Measurements from ENCODE around the gene MAGEA12.
"Not testable (repeated sequence)": the region's sequence is repeated elsewhere in the genome, so short reads cannot be mapped to it uniquely, and the experiment has no call there.

Gene MAGEA12

GRCh38 chrX:152735860-152736511 is 2.4 kb downstream of the MAGEA12 start:
- TF ChIP-seq CTCF (conservative IDR thresholded peaks at IDR 0.05; ENCODE audit: low read depth, low read length) = no peak
- no peak for DNase-seq (ENCODE audit: low read depth)
- H3K4me3 ChIP-seq (ENCODE audit: low read length) = no peak overlapping the region

GRCh38 chrX:152736528-152736927 is 3.0 kb downstream of the MAGEA12 start:
- not testable (repeated sequence) for H3K4me3 ChIP-seq (ENCODE audit: low read length); DNase-seq (ENCODE audit: low read depth)

GRCh38 chrX:152738560-152738959 is 5.0 kb downstream of the MAGEA12 start:
- DNase-seq (ENCODE audit: low read depth) = no peak
- TF ChIP-seq CTCF (conservative IDR thresholded peaks at IDR 0.05; ENCODE audit: low read depth, low read length) = no peak
- no peak overlapping the region for H3K4me3 ChIP-seq (ENCODE audit: low read length)

- H3K4me3 ChIP-seq (ENCODE audit: low read length); DNase-seq (ENCODE audit: low read depth): not testable (repeated sequence)
These were observed 20.4 kb downstream of the MAGEA12 start, which contains the start of gene MAGEA2 for GRCh38 chrX:152753686-152754650. Gene MAGEA2, minus strand, starts transcription at chrX:152753842. Its CDS starts 2,479 bp downstream, at chrX:152751363.

- not testable (repeated sequence) for DNase-seq (ENCODE audit: low read depth); H3K4me3 ChIP-seq (ENCODE audit: low read length)
These were observed 21.3 kb downstream of the MAGEA12 start for GRCh38 chrX:152754871-152755270.

- DNase-seq (ENCODE audit: low read depth); H3K4me3 ChIP-seq (ENCODE audit: low read length): not testable (repeated sequence)
These were observed 25.4 kb downstream of the MAGEA12 start, which contains the start of gene CSAG3 for GRCh38 chrX:152758918-152759317. Gene CSAG3, plus strand, starts transcription at chrX:152759218.

- DNase-seq (ENCODE audit: low read depth); H3K4me3 ChIP-seq (ENCODE audit: low read length): not testable (repeated sequence)
These were observed 26.0 kb downstream of the MAGEA12 start for GRCh38 chrX:152759544-152759943.

GRCh38 chrX:152761582-152761981 is 28.0 kb downstream of the MAGEA12 start:
- DNase-seq (ENCODE audit: low read depth); H3K4me3 ChIP-seq (ENCODE audit: low read length): not testable (repeated sequence)

GRCh38 chrX:152766562-152766961 is 33.0 kb downstream of the MAGEA12 start:
- not testable (repeated sequence) for H3K4me3 ChIP-seq (ENCODE audit: low read length); DNase-seq (ENCODE audit: low read depth)

GRCh38 chrX:152769549-152770289 is 36.2 kb downstream of the MAGEA12 start, which contains the start of gene MAGEA6:
Gene MAGEA6, minus strand, starts transcription at chrX:152769689. Its CDS starts 2,039 bp downstream, at chrX:152767650.
- DNase-seq (ENCODE audit: low read depth); H3K4me3 ChIP-seq (ENCODE audit: low read length): not testable (repeated sequence)

- H3K4me3 ChIP-seq (ENCODE audit: low read length); DNase-seq (ENCODE audit: low read depth): not testable (repeated sequence)
These were observed 53.5 kb downstream of the MAGEA12 start for GRCh38 chrX:152787062-152787461.
